Erythroblast (primary cell): ENCODE data around the gene ISG20.

Experiments used
- GATA1 ChIP-seq: IDR thresholded peaks from 2 replicates; pipeline ENCODE4 v1.6.1; 2011; ENCODE audit warnings: low read depth, mild to moderate bottlenecking, control low read depth, low read length, moderate library complexity
- POLR2A ChIP-seq: IDR thresholded peaks from 2 replicates; pipeline ENCODE4 v1.6.1; 2011; ENCODE audit warnings: mild to moderate bottlenecking, low read length

- TF ChIP-seq POLR2A = no peak
- TF ChIP-seq GATA1 = no peak
These were observed 14.5 kb upstream of the ISG20 start for GRCh38 chr15:88624156-88624970.
